22Rv1 (cell line): ENCODE results near the gene BMPR2.

Experiments used
- ZFX ChIP-seq: fragments of 450-650 bp; IDR thresholded peaks from 2 replicates; pipeline ENCODE4 v1.6.1; 2017; ENCODE audit warnings: antibody characterized with exemption, borderline replicate concordance
- TF ChIP-seq, protein P1 (sequence below): fragments of 450-650 bp; IDR thresholded peaks from 2 replicates; pipeline ENCODE4 v1.5.1; 2017; ENCODE audit warnings: mild to moderate bottlenecking

DNA sequence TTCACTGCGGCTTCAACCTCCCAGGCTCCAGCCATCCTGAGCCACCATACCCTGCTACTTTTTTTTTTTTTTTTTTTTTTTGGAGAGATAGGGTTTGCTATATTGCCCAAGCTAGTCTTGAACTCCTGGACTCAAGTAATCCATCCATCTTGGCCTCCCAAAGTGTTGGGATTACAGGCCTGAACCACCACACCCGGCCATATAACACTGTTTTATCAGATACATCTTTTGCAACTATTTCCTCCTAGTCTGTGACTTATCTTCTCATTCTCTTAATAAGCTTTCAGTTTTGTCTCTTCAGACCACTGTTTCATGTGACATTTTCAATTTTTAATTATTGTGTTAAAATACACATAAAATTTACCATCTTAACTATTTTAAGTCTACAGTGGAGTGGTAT, 223.0 kb downstream of the BMPR2 start:
- TF ChIP-seq, protein P1, sequence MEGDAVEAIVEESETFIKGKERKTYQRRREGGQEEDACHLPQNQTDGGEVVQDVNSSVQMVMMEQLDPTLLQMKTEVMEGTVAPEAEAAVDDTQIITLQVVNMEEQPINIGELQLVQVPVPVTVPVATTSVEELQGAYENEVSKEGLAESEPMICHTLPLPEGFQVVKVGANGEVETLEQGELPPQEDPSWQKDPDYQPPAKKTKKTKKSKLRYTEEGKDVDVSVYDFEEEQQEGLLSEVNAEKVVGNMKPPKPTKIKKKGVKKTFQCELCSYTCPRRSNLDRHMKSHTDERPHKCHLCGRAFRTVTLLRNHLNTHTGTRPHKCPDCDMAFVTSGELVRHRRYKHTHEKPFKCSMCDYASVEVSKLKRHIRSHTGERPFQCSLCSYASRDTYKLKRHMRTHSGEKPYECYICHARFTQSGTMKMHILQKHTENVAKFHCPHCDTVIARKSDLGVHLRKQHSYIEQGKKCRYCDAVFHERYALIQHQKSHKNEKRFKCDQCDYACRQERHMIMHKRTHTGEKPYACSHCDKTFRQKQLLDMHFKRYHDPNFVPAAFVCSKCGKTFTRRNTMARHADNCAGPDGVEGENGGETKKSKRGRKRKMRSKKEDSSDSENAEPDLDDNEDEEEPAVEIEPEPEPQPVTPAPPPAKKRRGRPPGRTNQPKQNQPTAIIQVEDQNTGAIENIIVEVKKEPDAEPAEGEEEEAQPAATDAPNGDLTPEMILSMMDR: no peak
- no peak for TF ChIP-seq ZFX
